Measurements from ENCODE around the gene NTN1. TPM values are rescaled to one million over a fixed set of nuclear protein-coding genes. Genes with fewer than 3 reads are reported as not detected.

Gene NTN1
- total RNA-seq, 1 experiment from 2014 or later = 17.7 TPM

DNA sequence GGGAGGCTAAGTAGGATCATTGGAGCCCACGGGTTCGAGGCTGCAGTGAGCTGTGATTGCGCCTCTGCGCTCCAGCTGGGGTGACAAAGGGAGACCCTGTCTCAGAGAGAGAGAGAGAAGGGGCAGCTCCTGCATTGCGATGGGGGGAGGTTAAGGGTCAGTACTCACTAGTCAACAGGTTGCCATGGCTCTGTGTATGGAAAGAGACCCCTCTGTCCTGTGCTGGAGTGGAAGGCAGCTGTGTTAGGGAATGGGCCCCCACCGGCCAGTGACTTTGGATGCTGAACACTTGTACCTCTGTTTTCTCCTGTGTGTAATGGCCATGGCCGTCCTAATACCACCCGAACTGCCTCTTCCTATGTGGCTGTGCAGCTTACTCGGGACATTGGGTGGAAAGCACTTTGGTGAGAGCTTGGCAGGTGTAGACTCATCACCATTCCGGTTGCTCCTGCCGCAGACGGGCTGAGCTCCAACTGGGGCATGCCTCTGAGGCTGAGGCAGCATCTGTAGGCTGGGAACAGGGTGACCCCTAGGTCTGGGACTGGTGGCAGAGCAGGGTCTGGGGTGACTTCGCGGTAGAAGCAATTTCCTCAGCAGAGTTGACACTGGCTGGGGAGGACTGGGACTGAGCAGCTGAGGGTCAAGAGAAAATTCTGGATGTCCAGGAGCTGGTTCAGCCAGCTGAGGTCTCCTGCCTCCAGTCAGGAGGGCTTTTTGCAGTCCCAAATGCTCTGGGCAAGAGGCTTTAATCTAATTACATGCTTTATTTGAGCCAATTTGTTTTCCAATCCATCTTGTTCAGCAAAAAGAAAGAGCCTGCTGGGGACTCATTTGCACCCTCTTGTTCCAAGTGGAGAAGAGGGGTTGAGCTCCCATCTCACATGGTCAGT is 184.5 kb downstream of the NTN1 start:
- ChIA-PET CTCF (no interaction called here), POLR2A (ENCODE audit: unreplicated experiment) (no interaction called here)

DNA sequence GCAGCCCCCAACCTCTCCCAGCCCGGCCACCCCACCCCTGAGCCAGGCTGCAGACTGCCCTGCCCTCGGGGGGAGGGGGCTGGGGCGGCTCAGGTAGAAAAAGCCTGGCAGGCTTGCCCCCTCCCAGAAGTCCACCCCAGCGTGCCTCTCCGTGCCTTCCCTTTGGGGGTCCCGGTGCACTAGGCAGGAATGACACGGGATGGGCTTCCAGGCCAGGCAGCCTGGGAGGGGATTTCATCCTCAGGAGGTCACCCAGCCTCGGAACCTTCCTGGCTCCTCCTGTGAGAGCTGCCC is 185.0 kb downstream of the NTN1 start:
- Histone ChIP-seq H3K4me2 (no peak overlapping the region), H3F3A (ENCODE audit: insufficient read depth, low read depth) (no peaks in the 10 kb centered on the region), H3K4me3 (no peak overlapping the region), H3K79me2 (ENCODE audit: low read depth) (no peaks in the 10 kb centered on the region), H3K27ac (no peak overlapping the region), H3K9me3 (ENCODE audit: insufficient read depth, low read depth) (no peaks in the 10 kb centered on the region), H2AFZ (no peak overlapping the region), H3K4me1 (replicated peaks; ENCODE audit: insufficient read depth) (no peaks in the 10 kb centered on the region), H3K27me3 (ENCODE audit: insufficient read depth, low read depth) (no peaks in the 10 kb centered on the region), H3K36me3 (ENCODE audit: low read depth) (no peaks in the 10 kb centered on the region), H4K20me1 (ENCODE audit: insufficient read depth) (no peaks in the 10 kb centered on the region), H3K9me2 (ENCODE audit: insufficient read depth) (no peaks in the 10 kb centered on the region)
- intact Hi-C loops (cut with micrococcal nuclease; ENCODE audit: unreplicated experiment) = no loop called here
- ChIA-PET CTCF (no interaction called here), POLR2A (ENCODE audit: unreplicated experiment) (no interaction called here)
- BruUV-seq (replicated peaks) = no TSS peak
- no peak for DNase-seq
- no peak for TF ChIP-seq EZH2 (IDR thresholded peaks at IDR 0.05; ENCODE audit: low read depth)
- TF ChIP-seq, protein P1, sequence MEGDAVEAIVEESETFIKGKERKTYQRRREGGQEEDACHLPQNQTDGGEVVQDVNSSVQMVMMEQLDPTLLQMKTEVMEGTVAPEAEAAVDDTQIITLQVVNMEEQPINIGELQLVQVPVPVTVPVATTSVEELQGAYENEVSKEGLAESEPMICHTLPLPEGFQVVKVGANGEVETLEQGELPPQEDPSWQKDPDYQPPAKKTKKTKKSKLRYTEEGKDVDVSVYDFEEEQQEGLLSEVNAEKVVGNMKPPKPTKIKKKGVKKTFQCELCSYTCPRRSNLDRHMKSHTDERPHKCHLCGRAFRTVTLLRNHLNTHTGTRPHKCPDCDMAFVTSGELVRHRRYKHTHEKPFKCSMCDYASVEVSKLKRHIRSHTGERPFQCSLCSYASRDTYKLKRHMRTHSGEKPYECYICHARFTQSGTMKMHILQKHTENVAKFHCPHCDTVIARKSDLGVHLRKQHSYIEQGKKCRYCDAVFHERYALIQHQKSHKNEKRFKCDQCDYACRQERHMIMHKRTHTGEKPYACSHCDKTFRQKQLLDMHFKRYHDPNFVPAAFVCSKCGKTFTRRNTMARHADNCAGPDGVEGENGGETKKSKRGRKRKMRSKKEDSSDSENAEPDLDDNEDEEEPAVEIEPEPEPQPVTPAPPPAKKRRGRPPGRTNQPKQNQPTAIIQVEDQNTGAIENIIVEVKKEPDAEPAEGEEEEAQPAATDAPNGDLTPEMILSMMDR (conservative IDR thresholded peaks at IDR 0.05) = no peak

More for the DNA sequence above, 184.5 kb downstream of the NTN1 start:
- Histone ChIP-seq H3K9me2 (ENCODE audit: insufficient read depth) (no peaks in the 10 kb centered on the region), H3K4me2 (no peak overlapping the region), H3K4me1 (replicated peaks; ENCODE audit: insufficient read depth) (no peaks in the 10 kb centered on the region), H3F3A (ENCODE audit: insufficient read depth, low read depth) (no peaks in the 10 kb centered on the region), H4K20me1 (ENCODE audit: insufficient read depth) (no peaks in the 10 kb centered on the region), H3K36me3 (ENCODE audit: low read depth) (no peaks in the 10 kb centered on the region), H2AFZ (no peak overlapping the region), H3K79me2 (ENCODE audit: low read depth) (no peaks in the 10 kb centered on the region), H3K27me3 (ENCODE audit: insufficient read depth, low read depth) (no peaks in the 10 kb centered on the region), H3K4me3 (no peak overlapping the region), H3K27ac (no peak overlapping the region), H3K9me3 (ENCODE audit: insufficient read depth, low read depth) (no peaks in the 10 kb centered on the region)
- no peak for TF ChIP-seq EZH2 (IDR thresholded peaks at IDR 0.05; ENCODE audit: low read depth)
- TF ChIP-seq, protein P1 (conservative IDR thresholded peaks at IDR 0.05) = no peak
- BruUV-seq (replicated peaks) = no TSS peak
- no peak for DNase-seq
- intact Hi-C loops (cut with micrococcal nuclease; ENCODE audit: unreplicated experiment) = no loop called here

DNA sequence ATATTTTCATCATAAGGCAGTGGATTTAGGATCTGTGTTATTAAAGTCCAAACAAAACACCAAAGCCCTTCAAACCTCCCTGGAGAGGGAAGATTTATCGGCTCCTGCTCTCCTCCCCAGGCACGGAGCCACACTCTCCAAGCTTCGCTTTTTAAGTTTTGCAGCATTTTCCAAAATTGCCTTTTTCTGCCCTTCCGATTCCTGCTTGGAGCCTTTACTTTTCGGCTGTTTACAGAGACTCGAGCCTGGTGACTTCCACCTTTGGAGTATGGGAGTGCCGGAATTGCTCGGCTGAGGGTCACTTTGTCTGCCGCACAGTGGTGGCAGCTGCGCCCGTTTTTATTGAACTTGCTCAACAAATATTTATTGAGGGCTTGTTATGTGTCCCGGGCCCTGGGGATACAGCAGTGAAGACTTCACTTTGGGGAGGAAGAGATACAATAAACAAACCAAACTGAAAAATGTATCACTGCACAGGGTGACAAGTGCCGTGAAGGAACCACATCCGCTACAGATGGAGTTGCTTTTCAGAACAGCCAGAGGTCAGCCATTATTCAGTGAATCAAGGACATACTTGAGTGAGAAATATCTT is 185.5 kb downstream of the NTN1 start:
- Histone ChIP-seq H3K4me1 (replicated peaks; ENCODE audit: insufficient read depth) (no peaks in the 10 kb centered on the region), H3K79me2 (ENCODE audit: low read depth) (no peaks in the 10 kb centered on the region), H3K4me2 (no peak overlapping the region), H4K20me1 (ENCODE audit: insufficient read depth) (no peaks in the 10 kb centered on the region), H2AFZ (no peak overlapping the region), H3K27me3 (ENCODE audit: insufficient read depth, low read depth) (no peaks in the 10 kb centered on the region), H3F3A (ENCODE audit: insufficient read depth, low read depth) (no peaks in the 10 kb centered on the region), H3K4me3 (no peak overlapping the region), H3K27ac (no peak overlapping the region), H3K36me3 (ENCODE audit: low read depth) (no peaks in the 10 kb centered on the region), H3K9me2 (ENCODE audit: insufficient read depth) (no peaks in the 10 kb centered on the region), H3K9me3 (ENCODE audit: insufficient read depth, low read depth) (no peaks in the 10 kb centered on the region)
- CTCF ChIA-PET = no interaction called here
- TF ChIP-seq EZH2 (IDR thresholded peaks at IDR 0.05; ENCODE audit: low read depth) = no peak
- TF ChIP-seq, protein P1 (conservative IDR thresholded peaks at IDR 0.05) = no peak
- intact Hi-C loops (cut with micrococcal nuclease; ENCODE audit: unreplicated experiment) = no loop called here
- DNase-seq = no peak
- POLR2A ChIA-PET (ENCODE audit: unreplicated experiment) = no interaction called here
- no TSS peak for BruUV-seq (replicated peaks)

All from PC-9 (cell line).